Muscle layer of duodenum (tissue), 2 donors: ENCODE measurements around the gene WDFY3.
A peak's percentile ranks its signal among the peaks of the same experiment; 100 is the strongest.
"Not testable (repeated sequence)": the region's sequence is repeated elsewhere in the genome, so short reads cannot be mapped to it uniquely, and the experiment has no call there.

ENCODE experiments used
- H3K27ac ChIP-seq: one replicate; pipeline ENCODE4 v1.7.0; 2013; ENCODE audit warnings: mild to moderate bottlenecking, low read length
- H3K27me3 ChIP-seq: one replicate; pipeline ENCODE4 v1.7.0; 2013; ENCODE audit warnings: low read depth, mild to moderate bottlenecking, control low read depth, low read length
- H3K36me3 ChIP-seq, 2 donors: one replicate each; pipeline ENCODE4 v1.7.0; 2013; ENCODE audit warnings: low read length in 2 of 2, control low read depth in 1 of 2, mild to moderate bottlenecking in 1 of 2; ENCODE audit not compliant: insufficient read depth in 2 of 2, control insufficient read depth in 1 of 2
- H3K4me1 ChIP-seq, 2 donors: one replicate each; pipeline ENCODE4 v1.7.0; 2013; ENCODE audit warnings: low read length in 2 of 2, mild to moderate bottlenecking in 2 of 2, control low read depth in 1 of 2, moderate library complexity in 1 of 2; ENCODE audit not compliant: insufficient read depth in 2 of 2, control insufficient read depth in 1 of 2
- H3K4me3 ChIP-seq, 2 donors: one replicate each; pipeline ENCODE4 v1.7.0; 2013; ENCODE audit warnings: low read length in 2 of 2, low read depth in 1 of 2, mild to moderate bottlenecking in 1 of 2
- H3K9me3 ChIP-seq, 2 donors: one replicate each; pipeline ENCODE4 v1.7.0; 2013; ENCODE audit warnings: low read length in 2 of 2, control low read depth in 1 of 2, mild to moderate bottlenecking in 1 of 2; ENCODE audit not compliant: control insufficient read depth in 1 of 2
- donor health status: healthy.

WDFY3 gene

GRCh38 chr4:84682661-84683060 lies 283.8 kb downstream of the WDFY3 start:
- not testable (repeated sequence) for H3K9me3 ChIP-seq, H3K4me1 ChIP-seq, H3K27ac ChIP-seq, H3K4me3 ChIP-seq, H3K27me3 ChIP-seq
- H3K36me3 ChIP-seq: peaks cover 36 to 70% of the 10 kb centered on the region in 2 donors

- Histone ChIP-seq H3K36me3 (peaks cover 41 to 77% of the 10 kb centered on the region in 2 donors), H3K9me3 (no peaks in the 10 kb centered on the region), H3K4me3 (no peak overlapping the region), H3K4me1 (peaks cover 0 to 8% of the 10 kb centered on the region in 2 donors), H3K27me3 (no peaks in the 10 kb centered on the region), H3K27ac (peak overlapping the region; percentile 16)
These were observed 284.8 kb downstream of the WDFY3 start for GRCh38 chr4:84681486-84682274.

DNA sequence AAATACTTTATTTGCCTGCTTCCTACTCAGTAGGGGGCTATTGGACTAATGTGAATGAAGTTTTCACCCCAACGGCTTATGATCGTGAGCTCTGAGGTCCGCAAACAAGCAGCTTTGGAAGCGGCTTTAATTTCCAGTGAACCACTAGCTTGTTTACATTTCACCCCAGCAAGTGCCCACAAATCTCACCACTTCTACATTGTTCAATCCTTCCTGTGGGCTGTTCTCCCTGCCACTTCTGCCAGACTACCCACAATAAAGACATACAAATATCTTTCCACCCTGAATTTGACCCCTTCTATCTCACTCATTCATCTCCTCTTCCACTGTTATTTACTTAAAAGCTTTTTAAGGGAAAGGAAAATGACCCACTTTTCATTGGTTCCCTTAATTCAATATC lies 285.5 kb downstream of the WDFY3 start:
- H3K4me3 ChIP-seq: no peak overlapping the region
- no peaks in the 10 kb centered on the region for H3K27me3 ChIP-seq
- no peak overlapping the region for H3K27ac ChIP-seq
- H3K9me3 ChIP-seq: no peaks in the 10 kb centered on the region
- H3K36me3 ChIP-seq: peaks cover 38 to 80% of the 10 kb centered on the region in 2 donors
- peaks cover 0 to 8% of the 10 kb centered on the region in 2 donors for H3K4me1 ChIP-seq

GRCh38 chr4:84678976-84679744 lies 287.3 kb downstream of the WDFY3 start:
- Histone ChIP-seq H3K27me3 (no peaks in the 10 kb centered on the region), H3K27ac (no peak overlapping the region), H3K9me3 (no peaks in the 10 kb centered on the region), H3K4me1 (peaks cover 0 to 8% of the 10 kb centered on the region in 2 donors), H3K4me3 (no peak overlapping the region), H3K36me3 (peaks cover 32 to 77% of the 10 kb centered on the region in 2 donors)

DNA sequence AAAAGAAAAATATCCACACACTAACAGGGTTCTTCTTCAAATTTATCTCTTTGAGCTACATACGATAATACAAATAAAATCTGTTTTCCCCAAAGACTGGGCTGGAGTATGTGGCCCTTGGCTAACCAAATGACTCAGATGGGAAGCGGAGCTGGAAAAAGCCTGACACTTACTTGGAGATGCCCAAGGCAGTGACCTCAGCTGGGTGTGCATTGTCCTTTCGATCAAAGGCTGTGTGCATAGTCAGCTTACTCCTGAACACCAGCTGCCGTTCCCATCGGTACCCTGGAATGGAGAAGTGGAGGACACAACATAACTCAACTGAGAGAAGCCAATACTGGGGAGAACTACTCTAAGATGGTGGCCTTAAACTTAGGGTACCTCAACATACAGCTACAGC lies 288.5 kb downstream of the WDFY3 start:
- no peak overlapping the region for H3K27ac ChIP-seq
- H3K36me3 ChIP-seq: peaks cover 21 to 66% of the 10 kb centered on the region in 2 donors
- H3K9me3 ChIP-seq: no peaks in the 10 kb centered on the region
- H3K27me3 ChIP-seq: no peaks in the 10 kb centered on the region
- H3K4me3 ChIP-seq: no peak overlapping the region
- peaks cover 0 to 8% of the 10 kb centered on the region in 2 donors for H3K4me1 ChIP-seq

- H3K4me3 ChIP-seq: no peak overlapping the region
- H3K4me1 ChIP-seq: peaks cover 0 to 5% of the 10 kb centered on the region in 2 donors
- H3K27ac ChIP-seq: no peak overlapping the region
- no peaks in the 10 kb centered on the region for H3K9me3 ChIP-seq
- H3K36me3 ChIP-seq: peaks cover 27 to 65% of the 10 kb centered on the region in 2 donors
- H3K27me3 ChIP-seq: no peaks in the 10 kb centered on the region
These were observed 289.4 kb downstream of the WDFY3 start for GRCh38 chr4:84677093-84677492.

DNA sequence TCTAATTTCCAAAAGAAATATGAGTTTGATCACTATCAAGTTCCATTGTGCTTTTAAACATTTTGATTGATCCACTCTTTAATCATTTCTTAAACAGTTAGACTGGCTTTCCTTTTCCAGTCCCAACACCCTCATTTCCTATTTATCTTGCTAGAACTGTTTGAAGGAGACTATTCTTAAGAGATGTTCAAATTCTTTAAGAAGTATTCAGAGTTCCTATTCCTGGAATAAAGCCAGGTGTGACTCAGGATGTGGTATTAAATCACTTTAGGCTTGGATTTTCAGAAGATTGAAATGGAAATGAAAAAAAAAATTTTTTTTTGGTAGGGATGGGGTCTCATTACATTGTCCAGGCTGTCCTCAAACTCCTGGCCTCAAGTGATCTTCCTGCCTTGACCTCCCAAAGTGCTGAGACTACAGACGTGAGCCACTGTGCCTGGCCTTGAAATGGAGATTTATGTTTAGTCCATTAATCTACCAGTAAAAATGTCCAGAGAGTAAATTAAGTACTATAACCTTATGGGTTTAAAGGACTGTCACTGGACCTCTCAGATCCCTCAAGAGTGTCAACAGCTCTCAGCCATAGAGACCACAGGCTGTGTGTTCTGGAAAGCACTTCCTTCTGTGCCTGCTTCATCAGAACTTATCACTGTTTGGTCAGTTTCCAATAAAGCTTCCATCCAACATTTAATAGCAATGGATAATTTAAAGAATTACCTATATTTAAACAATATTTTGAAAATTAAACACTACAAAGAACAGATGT lies 292.8 kb downstream of the WDFY3 start:
- Histone ChIP-seq H3K4me3 (no peak overlapping the region), H3K36me3 (peaks cover 34 to 62% of the 10 kb centered on the region in 2 donors), H3K27me3 (no peaks in the 10 kb centered on the region), H3K27ac (no peak overlapping the region), H3K9me3 (no peaks in the 10 kb centered on the region), H3K4me1 (no peaks in the 10 kb centered on the region)

- no peak overlapping the region for H3K27ac ChIP-seq
- H3K4me1 ChIP-seq: no peaks in the 10 kb centered on the region
- peaks cover 25 to 52% of the 10 kb centered on the region in 2 donors for H3K36me3 ChIP-seq
- H3K27me3 ChIP-seq: no peaks in the 10 kb centered on the region
- no peaks in the 10 kb centered on the region for H3K9me3 ChIP-seq
- H3K4me3 ChIP-seq: no peak overlapping the region
These were observed 294.3 kb downstream of the WDFY3 start for GRCh38 chr4:84672177-84672576.

DNA sequence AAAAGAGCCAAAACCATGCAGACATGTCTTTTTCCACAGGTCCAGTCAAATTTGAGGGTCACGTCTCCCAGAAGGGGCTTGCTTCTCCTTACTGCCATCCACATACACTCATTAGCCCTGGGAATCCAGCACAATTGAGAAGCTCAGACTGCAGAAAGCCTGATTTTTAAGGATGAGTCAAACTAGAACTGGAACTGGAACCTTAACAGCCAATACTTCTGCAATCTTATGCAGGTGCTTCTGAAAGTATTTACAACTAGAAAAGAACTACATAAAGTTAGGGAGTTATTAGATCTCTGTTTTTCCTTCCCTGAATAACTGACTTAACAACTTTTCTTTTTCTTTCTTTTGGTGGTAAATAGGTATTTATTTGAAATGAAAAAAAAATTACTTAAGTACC lies 297.3 kb downstream of the WDFY3 start:
- no peaks in the 10 kb centered on the region for H3K9me3 ChIP-seq
- no peak overlapping the region for H3K4me3 ChIP-seq
- H3K36me3 ChIP-seq: peaks cover 16 to 38% of the 10 kb centered on the region in 2 donors
- H3K4me1 ChIP-seq: no peaks in the 10 kb centered on the region
- H3K27ac ChIP-seq: no peak overlapping the region
- H3K27me3 ChIP-seq: no peaks in the 10 kb centered on the region

DNA sequence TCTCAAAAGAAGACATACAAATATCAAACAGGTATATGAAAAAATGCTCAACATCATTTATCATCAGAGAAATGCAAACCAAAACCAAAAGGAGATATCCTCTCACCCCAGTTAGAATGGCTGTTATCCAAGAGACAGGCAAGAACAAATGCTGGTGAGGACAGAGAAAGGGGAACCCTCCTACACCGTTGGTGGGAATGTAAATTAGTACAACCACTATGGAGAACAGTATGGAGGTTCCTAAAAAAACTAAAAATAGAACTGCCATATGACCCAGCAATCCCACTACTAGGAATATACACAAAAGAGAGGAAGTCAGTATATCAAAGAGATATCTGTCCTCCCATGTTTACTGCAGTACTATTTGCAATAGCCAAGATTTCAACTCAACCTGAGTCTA lies 300.1 kb downstream of the WDFY3 start:
- H3K4me1 ChIP-seq: no peaks in the 10 kb centered on the region
- H3K9me3 ChIP-seq: no peaks in the 10 kb centered on the region
- no peak overlapping the region for H3K27ac ChIP-seq
- peaks cover 7 to 25% of the 10 kb centered on the region in 2 donors for H3K36me3 ChIP-seq
- H3K4me3 ChIP-seq: no peak overlapping the region
- no peaks in the 10 kb centered on the region for H3K27me3 ChIP-seq

GRCh38 chr4:84664767-84665166 lies 301.7 kb downstream of the WDFY3 start:
- not testable (repeated sequence) for H3K27ac ChIP-seq, H3K4me3 ChIP-seq, H3K4me1 ChIP-seq, H3K27me3 ChIP-seq, H3K9me3 ChIP-seq
- H3K36me3 ChIP-seq: peaks cover 0 to 17% of the 10 kb centered on the region in 2 donors
